ENCODE data around the gene KRT16. TPM values are rescaled to one million over a fixed set of nuclear protein-coding genes. Genes with fewer than 3 reads are reported as not detected.

The KRT16 gene
- total RNA-seq, 1 donor: not detected

DNA sequence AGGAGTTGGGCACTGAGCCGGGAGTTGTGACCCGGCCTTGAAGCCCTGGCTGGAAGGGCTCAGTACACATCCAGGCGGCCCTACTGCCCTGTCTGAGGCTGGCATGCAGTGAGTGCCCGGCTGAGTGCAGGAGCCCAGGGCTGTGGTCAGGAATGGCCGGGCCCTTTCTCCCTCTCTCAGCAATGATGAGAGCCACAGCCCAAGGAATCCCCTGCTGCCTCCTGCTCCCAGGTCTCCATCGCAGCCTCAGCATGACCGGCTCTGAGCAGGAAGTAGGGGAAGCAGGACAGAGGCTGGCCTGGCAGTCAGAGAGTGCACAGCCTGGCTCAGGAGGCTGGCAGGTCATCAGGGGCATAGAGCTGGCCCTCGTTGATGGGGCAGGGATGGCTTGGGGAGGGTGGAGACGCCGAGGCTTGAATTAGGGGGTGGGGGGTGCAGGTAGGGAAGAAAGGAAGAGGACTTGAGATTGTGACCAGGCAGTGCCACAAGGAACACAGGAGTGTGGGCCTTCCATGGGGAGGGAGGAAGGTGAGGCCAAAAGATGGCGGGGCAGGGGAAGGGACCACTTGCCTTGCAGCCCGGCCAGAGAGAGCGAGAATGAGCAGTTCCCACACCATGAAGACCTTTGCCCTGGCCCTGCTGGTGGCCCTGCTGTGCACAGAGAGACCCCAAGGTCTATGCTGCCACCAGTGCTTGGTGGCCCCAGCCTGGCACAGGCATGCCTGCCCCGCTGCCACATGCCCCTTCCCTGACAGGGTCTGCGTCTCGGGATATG is 43.9 kb upstream of the KRT16 start:
- no peak for TF ChIP-seq CTCF (IDR thresholded peaks at IDR 0.05; ENCODE audit: insufficient read depth, low read depth, low read length)
- DNase-seq (ENCODE audit: low read depth): no peak
- no peak overlapping the region for H3K4me3 ChIP-seq (ENCODE audit: low read depth, low read length)

GRCh38 chr17:41655611-41656111 is 43.1 kb upstream of the KRT16 start:
- H3K4me3 ChIP-seq (ENCODE audit: low read depth, low read length): no peak overlapping the region
- DNase-seq (ENCODE audit: low read depth): no peak
- TF ChIP-seq CTCF (IDR thresholded peaks at IDR 0.05; ENCODE audit: insufficient read depth, low read depth, low read length): no peak

GRCh38 chr17:41654678-41655607 is 42.4 kb upstream of the KRT16 start:
- TF ChIP-seq CTCF (IDR thresholded peaks at IDR 0.05; ENCODE audit: insufficient read depth, low read depth, low read length): no peak
- no peak for DNase-seq (ENCODE audit: low read depth)
- no peak overlapping the region for H3K4me3 ChIP-seq (ENCODE audit: low read depth, low read length)

GRCh38 chr17:41653892-41654677 is 41.5 kb upstream of the KRT16 start:
- TF ChIP-seq CTCF (IDR thresholded peaks at IDR 0.05; ENCODE audit: insufficient read depth, low read depth, low read length): no peak
- H3K4me3 ChIP-seq (ENCODE audit: low read depth, low read length): no peak overlapping the region
- DNase-seq (ENCODE audit: low read depth): no peak

DNA sequence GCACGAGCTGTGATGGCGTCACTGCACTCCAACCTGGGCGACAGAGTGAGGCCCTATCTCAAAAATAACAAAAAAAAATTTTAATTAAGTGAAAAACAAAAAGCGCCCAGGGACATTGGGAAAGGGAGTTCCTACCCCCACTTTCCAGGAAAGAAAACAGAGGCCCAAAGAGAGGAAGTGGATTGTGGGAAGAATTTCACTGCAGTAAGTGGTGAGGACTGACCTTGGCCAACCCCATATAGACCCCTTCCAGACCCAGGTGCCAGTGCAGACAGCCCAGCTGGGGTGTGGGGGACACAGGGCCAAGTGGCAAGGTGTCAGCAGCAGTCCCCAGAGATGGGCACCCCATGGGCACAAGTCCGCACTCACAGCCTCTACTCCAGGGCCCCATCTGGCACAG is 40.9 kb upstream of the KRT16 start:
- no peak overlapping the region for H3K4me3 ChIP-seq (ENCODE audit: low read depth, low read length)
- DNase-seq (ENCODE audit: low read depth): no peak
- TF ChIP-seq CTCF (IDR thresholded peaks at IDR 0.05; ENCODE audit: insufficient read depth, low read depth, low read length): no peak

GRCh38 chr17:41652461-41652970 is 39.9 kb upstream of the KRT16 start:
- no peak overlapping the region for H3K4me3 ChIP-seq (ENCODE audit: low read depth, low read length)
- DNase-seq (ENCODE audit: low read depth): no peak
- TF ChIP-seq CTCF (IDR thresholded peaks at IDR 0.05; ENCODE audit: insufficient read depth, low read depth, low read length): no peak

Data from fibroblast of villous mesenchyme (primary cell).